Measurements from ENCODE around the gene CARMIL1. TPM values are rescaled to one million over a fixed set of nuclear protein-coding genes. Genes with fewer than 3 reads are reported as not detected.

CARMIL1 gene
- total RNA-seq, 2 donors from 2014 or later = 28.7 to 31.6 TPM

DNA sequence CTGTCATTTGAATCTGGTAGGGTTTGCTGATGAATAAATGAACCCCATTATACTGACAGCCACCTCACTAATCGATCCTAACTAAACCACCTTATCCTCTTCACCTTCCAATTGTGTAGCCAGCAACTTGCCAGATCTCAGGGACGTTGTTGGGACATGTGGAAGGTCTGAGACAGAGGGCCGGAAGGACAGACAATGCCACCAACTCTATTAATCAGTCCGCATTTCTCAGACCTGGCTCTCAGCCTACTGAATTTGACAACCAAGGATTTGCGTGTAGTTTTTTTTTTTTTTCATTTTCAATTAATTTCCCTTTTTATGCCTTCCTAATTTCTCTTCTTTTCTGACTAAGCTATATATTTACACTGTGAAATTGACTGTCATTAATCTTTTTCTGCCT, 122.5 kb downstream of the CARMIL1 start:
- Mint-ChIP-seq H3K4me1 (peaks cover 31% of the 10 kb centered on the region), H3K27me3 (ENCODE audit: insufficient read depth) (no peaks in the 10 kb centered on the region), H3K4me3 (no peak overlapping the region), H3K27ac (no peak overlapping the region), H3K36me3 (ENCODE audit: low read depth) (no peaks in the 10 kb centered on the region), H3K9me3 (no peaks in the 10 kb centered on the region)
- Histone ChIP-seq H3K27me3 (ENCODE audit: control insufficient read depth, insufficient read depth, low read length, poor library complexity, severe bottlenecking) (no peaks in the 10 kb centered on the region), H3K9ac (ENCODE audit: extremely low read depth, low read length, poor library complexity, severe bottlenecking) (no peak overlapping the region), H3K9me3 (ENCODE audit: control insufficient read depth, low read length) (no peaks in the 10 kb centered on the region), H3K4me1 (ENCODE audit: control insufficient read depth, insufficient read depth, low read length) (peaks cover 9% of the 10 kb centered on the region), H3K4me3 (ENCODE audit: low read length) (no peak overlapping the region), H3K36me3 (ENCODE audit: control insufficient read depth, insufficient read depth, low read length) (no peaks in the 10 kb centered on the region), H3K27ac (ENCODE audit: low read depth, low read length) (no peak overlapping the region)
- no peak for DNase-seq
- 91 to 94% methylated on average over 4 to 5 of the region's 5 CpGs for WGBS, 2 experiments (ENCODE audit: insufficient coverage in 1 of 2, insufficient read length in 1 of 2)
- TF ChIP-seq CTCF (conservative IDR thresholded peaks at IDR 0.05) = no peak

- Mint-ChIP-seq H3K4me3 (no peak overlapping the region), H3K27me3 (ENCODE audit: insufficient read depth) (no peaks in the 10 kb centered on the region), H3K9me3 (no peaks in the 10 kb centered on the region), H3K4me1 (peaks cover 29% of the 10 kb centered on the region), H3K27ac (no peak overlapping the region), H3K36me3 (ENCODE audit: low read depth) (no peaks in the 10 kb centered on the region)
- Histone ChIP-seq H3K4me3 (ENCODE audit: low read length) (no peak overlapping the region), H3K4me1 (ENCODE audit: control insufficient read depth, insufficient read depth, low read length) (peaks cover 8% of the 10 kb centered on the region), H3K9ac (ENCODE audit: extremely low read depth, low read length, poor library complexity, severe bottlenecking) (no peak overlapping the region), H3K27me3 (ENCODE audit: control insufficient read depth, insufficient read depth, low read length, poor library complexity, severe bottlenecking) (no peaks in the 10 kb centered on the region), H3K36me3 (ENCODE audit: control insufficient read depth, insufficient read depth, low read length) (no peaks in the 10 kb centered on the region), H3K27ac (ENCODE audit: low read depth, low read length) (no peak overlapping the region), H3K9me3 (ENCODE audit: control insufficient read depth, low read length) (no peaks in the 10 kb centered on the region)
- no peak for DNase-seq
- WGBS, 2 experiments (ENCODE audit: insufficient coverage in 1 of 2, insufficient read length in 1 of 2) = 95 to 98% methylated on average over 4 of the region's 4 CpGs
- TF ChIP-seq CTCF (conservative IDR thresholded peaks at IDR 0.05) = no peak
These were observed 123.0 kb downstream of the CARMIL1 start for GRCh38 chr6:25402125-25402524.

GRCh38 chr6:25403150-25403549, 124.0 kb downstream of the CARMIL1 start:
- Histone ChIP-seq H3K9me3 (ENCODE audit: control insufficient read depth, low read length) (no peaks in the 10 kb centered on the region), H3K36me3 (ENCODE audit: control insufficient read depth, insufficient read depth, low read length) (no peaks in the 10 kb centered on the region), H3K27ac (ENCODE audit: low read depth, low read length) (no peak overlapping the region), H3K4me3 (ENCODE audit: low read length) (no peak overlapping the region), H3K9ac (ENCODE audit: extremely low read depth, low read length, poor library complexity, severe bottlenecking) (no peak overlapping the region), H3K27me3 (ENCODE audit: control insufficient read depth, insufficient read depth, low read length, poor library complexity, severe bottlenecking) (no peaks in the 10 kb centered on the region), H3K4me1 (ENCODE audit: control insufficient read depth, insufficient read depth, low read length) (peaks cover 6% of the 10 kb centered on the region)
- TF ChIP-seq CTCF (conservative IDR thresholded peaks at IDR 0.05) = no peak
- Mint-ChIP-seq H3K27ac (no peak overlapping the region), H3K4me1 (peaks cover 18% of the 10 kb centered on the region), H3K36me3 (ENCODE audit: low read depth) (no peaks in the 10 kb centered on the region), H3K9me3 (no peaks in the 10 kb centered on the region), H3K27me3 (ENCODE audit: insufficient read depth) (no peaks in the 10 kb centered on the region), H3K4me3 (no peak overlapping the region)
- WGBS, 2 experiments (ENCODE audit: insufficient coverage in 1 of 2, insufficient read length in 1 of 2) = 86 to 96% methylated on average over 1 to 2 of the region's 2 CpGs
- DNase-seq = no peak

All from endodermal cell (in vitro differentiated cells).